KMS-11 (cell line): ENCODE results near the gene HCK.

Experiments
- H2AFZ ChIP-seq: fragments of 200-600 bp; sonication (generic); 2 replicates; pipeline ENCODE4 v1.6.1; 2016; ENCODE audit warnings: antibody characterized with exemption, mixed run types, low read depth
- H3K27ac ChIP-seq: fragments of 200-600 bp; sonication (generic); 2 replicates; pipeline ENCODE4 v1.6.1; 2016; ENCODE audit warnings: mild to moderate bottlenecking, mixed run types
- H3K27me3 ChIP-seq: fragments of 200-600 bp; sonication (generic); 2 replicates; pipeline ENCODE4 v1.6.1; 2017; ENCODE audit warnings: mild to moderate bottlenecking, low read depth, mixed run types, moderate library complexity; ENCODE audit not compliant: insufficient read depth
- H3K36me3 ChIP-seq: fragments of 200-600 bp; sonication (generic); 2 replicates; pipeline ENCODE4 v1.6.1; 2017; ENCODE audit warnings: mild to moderate bottlenecking, mixed run types; ENCODE audit not compliant: insufficient read depth
- H3K4me1 ChIP-seq: fragments of 200-600 bp; sonication (generic); 2 replicates; pipeline ENCODE4 v1.6.1; 2016; ENCODE audit warnings: mild to moderate bottlenecking, low read depth, mixed run types; ENCODE audit not compliant: poor library complexity, severe bottlenecking
- H3K4me2 ChIP-seq: fragments of 200-600 bp; sonication (generic); 2 replicates; pipeline ENCODE4 v1.7.0; 2016; ENCODE audit warnings: mild to moderate bottlenecking, mixed run types
- H3K4me3 ChIP-seq: fragments of 200-600 bp; sonication (generic); IDR thresholded peaks from 2 replicates; pipeline ENCODE4 v1.6.1; 2017; ENCODE audit warnings: low read depth, low read length, mixed read lengths; ENCODE audit not compliant: insufficient read depth
- H3K79me2 ChIP-seq: fragments of 200-600 bp; sonication (generic); 2 replicates; pipeline ENCODE4 v1.6.1; 2016; ENCODE audit warnings: low read depth, mixed run types; ENCODE audit not compliant: insufficient read depth
- H3K9ac ChIP-seq: fragments of 200-600 bp; sonication (generic); 2 replicates; pipeline ENCODE4 v1.6.1; 2016; ENCODE audit warnings: mild to moderate bottlenecking, mixed run types
- H4K20me1 ChIP-seq: fragments of 200-600 bp; sonication (generic); 2 replicates; pipeline ENCODE4 v1.6.1; 2016; ENCODE audit warnings: mild to moderate bottlenecking, mixed run types; ENCODE audit not compliant: insufficient read depth
- TF ChIP-seq, protein P1 (sequence below): fragments of 200-600 bp; sonication (generic); conservative IDR thresholded peaks from 2 replicates; pipeline ENCODE4 v1.6.1; 2017; ENCODE audit warnings: low read depth, mild to moderate bottlenecking, antibody characterized with exemption, low read length, moderate library complexity, mixed read lengths

Gene HCK

DNA sequence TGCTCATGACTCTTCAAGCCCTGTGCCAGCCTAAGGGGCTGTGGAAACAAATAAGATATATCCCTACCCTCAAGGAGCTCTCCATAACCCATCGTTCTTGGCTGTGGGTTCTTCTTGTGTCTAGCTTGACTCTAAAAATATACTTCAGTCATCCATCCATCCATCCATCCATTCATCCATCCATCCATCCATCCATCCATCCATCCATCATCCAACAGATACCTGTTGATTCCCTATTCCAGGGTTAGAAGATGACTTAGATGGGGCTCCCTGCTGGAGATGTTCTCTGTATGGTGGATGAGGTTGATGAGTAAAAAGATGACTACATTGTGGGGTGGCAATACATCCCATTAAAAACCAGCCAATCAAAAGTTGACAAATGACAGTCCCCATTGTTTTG lies 23.5 kb downstream of the HCK start:
- H3K27me3 ChIP-seq = no peaks in the 10 kb centered on the region
- H3K36me3 ChIP-seq = no peaks in the 10 kb centered on the region
- no peaks in the 10 kb centered on the region for H3K79me2 ChIP-seq
- H4K20me1 ChIP-seq = no peaks in the 10 kb centered on the region
- H2AFZ ChIP-seq = no peak overlapping the region
- no peak overlapping the region for H3K4me3 ChIP-seq
- TF ChIP-seq, protein P1, sequence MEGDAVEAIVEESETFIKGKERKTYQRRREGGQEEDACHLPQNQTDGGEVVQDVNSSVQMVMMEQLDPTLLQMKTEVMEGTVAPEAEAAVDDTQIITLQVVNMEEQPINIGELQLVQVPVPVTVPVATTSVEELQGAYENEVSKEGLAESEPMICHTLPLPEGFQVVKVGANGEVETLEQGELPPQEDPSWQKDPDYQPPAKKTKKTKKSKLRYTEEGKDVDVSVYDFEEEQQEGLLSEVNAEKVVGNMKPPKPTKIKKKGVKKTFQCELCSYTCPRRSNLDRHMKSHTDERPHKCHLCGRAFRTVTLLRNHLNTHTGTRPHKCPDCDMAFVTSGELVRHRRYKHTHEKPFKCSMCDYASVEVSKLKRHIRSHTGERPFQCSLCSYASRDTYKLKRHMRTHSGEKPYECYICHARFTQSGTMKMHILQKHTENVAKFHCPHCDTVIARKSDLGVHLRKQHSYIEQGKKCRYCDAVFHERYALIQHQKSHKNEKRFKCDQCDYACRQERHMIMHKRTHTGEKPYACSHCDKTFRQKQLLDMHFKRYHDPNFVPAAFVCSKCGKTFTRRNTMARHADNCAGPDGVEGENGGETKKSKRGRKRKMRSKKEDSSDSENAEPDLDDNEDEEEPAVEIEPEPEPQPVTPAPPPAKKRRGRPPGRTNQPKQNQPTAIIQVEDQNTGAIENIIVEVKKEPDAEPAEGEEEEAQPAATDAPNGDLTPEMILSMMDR = no peak
- no peak overlapping the region for H3K27ac ChIP-seq
- no peak overlapping the region for H3K9ac ChIP-seq
- no peak overlapping the region for H3K4me2 ChIP-seq
- peaks cover 12% of the 10 kb centered on the region for H3K4me1 ChIP-seq

DNA sequence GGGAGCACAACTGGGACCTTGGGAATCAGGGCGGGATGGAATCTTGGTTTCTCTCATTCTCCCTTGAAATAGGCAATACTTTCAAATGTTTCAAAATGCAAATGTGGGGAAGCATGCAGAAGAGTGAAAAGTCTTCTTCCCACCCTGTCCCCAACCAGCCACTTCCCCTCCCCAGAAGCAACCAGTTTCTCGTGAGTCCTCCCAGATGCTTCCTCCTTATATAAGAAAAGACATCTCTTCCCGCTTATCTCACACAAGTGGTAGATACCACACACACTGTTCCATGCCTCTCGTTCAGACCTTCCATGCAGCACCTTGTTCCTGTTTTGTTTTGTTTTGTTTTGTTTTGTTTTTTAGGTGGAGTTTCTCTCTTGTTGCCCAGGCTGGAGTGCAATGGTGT lies 25.1 kb downstream of the HCK start:
- no peaks in the 10 kb centered on the region for H3K27me3 ChIP-seq

DNA sequence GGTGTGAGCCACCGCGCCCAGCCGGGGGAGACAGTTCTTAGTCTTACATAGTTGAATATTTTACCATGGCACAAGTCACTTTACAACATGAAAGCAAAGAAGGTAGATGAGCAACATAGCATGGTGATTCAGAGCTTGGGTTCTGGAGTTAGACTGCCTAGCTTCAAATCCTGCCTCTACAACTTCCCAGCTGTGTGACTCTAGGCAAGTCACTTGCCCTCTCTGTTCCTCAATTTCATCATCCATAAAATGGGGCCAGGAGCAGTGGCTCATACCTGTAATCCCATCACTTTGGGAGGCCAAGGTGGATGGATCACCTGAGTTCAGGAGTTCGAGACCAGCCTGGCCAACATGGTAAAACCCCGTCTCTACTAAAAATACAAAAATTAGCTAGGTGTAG lies 26.3 kb downstream of the HCK start:
- H3K4me3 ChIP-seq = no peak overlapping the region
- TF ChIP-seq, protein P1 = no peak
- no peaks in the 10 kb centered on the region for H3K79me2 ChIP-seq
- H4K20me1 ChIP-seq = no peaks in the 10 kb centered on the region
- no peak overlapping the region for H3K27ac ChIP-seq
- H3K4me2 ChIP-seq = no peak overlapping the region
- H2AFZ ChIP-seq = no peak overlapping the region
- no peaks in the 10 kb centered on the region for H3K27me3 ChIP-seq
- no peaks in the 10 kb centered on the region for H3K36me3 ChIP-seq
- peaks cover 11% of the 10 kb centered on the region for H3K4me1 ChIP-seq
- no peak overlapping the region for H3K9ac ChIP-seq

More for the DNA sequence above, 25.1 kb downstream of the HCK start:
- no peaks in the 10 kb centered on the region for H3K79me2 ChIP-seq
- no peak overlapping the region for H3K9ac ChIP-seq
- H3K36me3 ChIP-seq = no peaks in the 10 kb centered on the region
- no peaks in the 10 kb centered on the region for H4K20me1 ChIP-seq
- no peak overlapping the region for H3K4me3 ChIP-seq
- TF ChIP-seq, protein P1 = no peak
- no peak overlapping the region for H3K4me2 ChIP-seq
- peaks cover 11% of the 10 kb centered on the region for H3K4me1 ChIP-seq
- no peak overlapping the region for H3K27ac ChIP-seq
- H2AFZ ChIP-seq = no peak overlapping the region

DNA sequence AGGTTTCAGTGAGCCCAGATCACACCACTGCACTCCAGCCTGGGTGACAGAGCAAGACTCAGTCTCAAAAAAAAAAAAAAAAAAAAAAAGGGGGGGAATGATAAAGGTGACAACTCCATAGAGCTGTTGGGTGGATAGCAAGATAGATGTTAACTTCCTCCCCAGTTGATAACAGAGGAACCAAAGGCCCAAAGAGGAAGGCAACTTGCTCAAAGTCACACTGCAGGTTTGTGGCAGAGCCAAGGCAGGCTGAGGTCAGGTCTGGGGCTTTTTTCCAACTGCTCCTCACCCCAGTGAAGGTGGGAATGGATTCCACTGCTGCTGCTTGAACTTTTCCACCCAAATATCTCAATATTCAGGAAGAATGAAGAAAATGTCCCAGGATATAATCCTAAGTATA lies 26.7 kb downstream of the HCK start:
- no peaks in the 10 kb centered on the region for H3K79me2 ChIP-seq
- H3K4me3 ChIP-seq = no peak overlapping the region
- H3K36me3 ChIP-seq = no peaks in the 10 kb centered on the region
- no peaks in the 10 kb centered on the region for H3K27me3 ChIP-seq
- TF ChIP-seq, protein P1 = no peak
- H3K4me2 ChIP-seq = no peak overlapping the region
- H3K9ac ChIP-seq = no peak overlapping the region
- H4K20me1 ChIP-seq = no peaks in the 10 kb centered on the region
- no peak overlapping the region for H2AFZ ChIP-seq
- H3K4me1 ChIP-seq = peaks cover 11% of the 10 kb centered on the region
- H3K27ac ChIP-seq = no peak overlapping the region

DNA sequence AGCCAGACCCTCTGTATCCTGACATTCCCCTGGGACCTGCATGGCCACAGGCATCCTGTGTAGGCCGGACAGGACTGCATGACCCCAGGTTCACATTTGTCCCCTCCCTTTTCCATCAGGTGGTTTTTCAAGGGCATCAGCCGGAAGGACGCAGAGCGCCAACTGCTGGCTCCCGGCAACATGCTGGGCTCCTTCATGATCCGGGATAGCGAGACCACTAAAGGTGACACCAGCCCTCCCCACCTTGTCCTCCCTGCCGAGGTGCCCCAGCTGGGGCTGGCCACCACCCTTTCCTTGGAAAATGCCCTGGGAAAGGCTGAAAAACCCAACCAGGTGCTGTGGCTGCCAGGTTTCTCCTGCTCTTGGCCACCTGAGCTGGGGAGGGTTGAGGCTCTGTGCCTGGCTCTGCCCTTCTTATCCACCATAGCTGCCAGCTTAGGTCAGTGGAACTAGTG lies 27.6 kb downstream of the HCK start:
- H3K36me3 ChIP-seq = no peaks in the 10 kb centered on the region
- no peaks in the 10 kb centered on the region for H4K20me1 ChIP-seq
- no peak overlapping the region for H3K4me3 ChIP-seq
- no peak overlapping the region for H3K4me2 ChIP-seq
- H3K4me1 ChIP-seq = peaks cover 11% of the 10 kb centered on the region
- H3K27ac ChIP-seq = no peak overlapping the region
- TF ChIP-seq, protein P1 = no peak
- H3K27me3 ChIP-seq = no peaks in the 10 kb centered on the region
- H3K9ac ChIP-seq = no peak overlapping the region
- H3K79me2 ChIP-seq = no peaks in the 10 kb centered on the region
- no peak overlapping the region for H2AFZ ChIP-seq
